ENCODE data around the gene RPUSD2.
A peak's percentile ranks its signal among the peaks of the same experiment; 100 is the strongest.

DNA sequence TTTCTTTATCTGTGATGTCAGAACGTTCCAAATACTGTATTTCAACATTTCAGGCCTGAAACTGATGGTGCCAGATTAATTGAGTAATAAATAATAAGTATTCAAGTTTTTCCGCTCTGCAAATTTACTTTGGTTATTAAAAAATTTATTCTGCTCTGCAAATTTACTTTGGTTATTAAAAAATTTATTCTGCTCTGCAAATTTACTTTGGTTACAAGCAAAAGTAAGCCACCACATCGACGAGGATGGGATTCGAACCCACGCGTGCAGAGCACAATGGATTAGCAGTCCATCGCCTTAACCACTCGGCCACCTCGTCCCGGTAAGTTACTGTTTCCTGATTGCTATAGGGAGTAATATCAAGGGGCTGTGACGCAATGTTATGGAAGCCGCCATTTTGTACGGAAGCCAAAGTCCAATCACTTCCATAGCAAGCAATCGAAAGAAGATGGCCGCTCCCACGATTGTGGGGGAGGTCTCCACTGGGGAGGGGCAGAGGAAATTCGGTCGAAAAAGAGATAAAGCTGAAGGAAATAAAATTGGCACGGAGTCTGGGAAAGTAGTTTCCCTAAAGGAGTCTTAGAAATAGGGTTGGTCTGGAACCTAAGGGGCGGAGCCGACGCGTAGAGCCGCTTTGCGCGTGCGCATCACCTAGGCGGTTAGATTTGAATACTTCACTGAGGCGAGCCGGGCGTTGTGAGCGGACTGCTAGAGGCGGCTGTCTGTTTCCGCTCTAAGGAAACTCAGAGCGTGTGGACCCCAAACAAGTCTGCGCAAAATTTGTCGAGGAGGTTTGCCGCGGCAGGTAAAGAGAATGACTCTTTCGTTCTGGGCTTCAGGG is 24.7 kb downstream of the RPUSD2 start, which contains the start of gene KNL1:
- TF ChIP-seq, protein P1, sequence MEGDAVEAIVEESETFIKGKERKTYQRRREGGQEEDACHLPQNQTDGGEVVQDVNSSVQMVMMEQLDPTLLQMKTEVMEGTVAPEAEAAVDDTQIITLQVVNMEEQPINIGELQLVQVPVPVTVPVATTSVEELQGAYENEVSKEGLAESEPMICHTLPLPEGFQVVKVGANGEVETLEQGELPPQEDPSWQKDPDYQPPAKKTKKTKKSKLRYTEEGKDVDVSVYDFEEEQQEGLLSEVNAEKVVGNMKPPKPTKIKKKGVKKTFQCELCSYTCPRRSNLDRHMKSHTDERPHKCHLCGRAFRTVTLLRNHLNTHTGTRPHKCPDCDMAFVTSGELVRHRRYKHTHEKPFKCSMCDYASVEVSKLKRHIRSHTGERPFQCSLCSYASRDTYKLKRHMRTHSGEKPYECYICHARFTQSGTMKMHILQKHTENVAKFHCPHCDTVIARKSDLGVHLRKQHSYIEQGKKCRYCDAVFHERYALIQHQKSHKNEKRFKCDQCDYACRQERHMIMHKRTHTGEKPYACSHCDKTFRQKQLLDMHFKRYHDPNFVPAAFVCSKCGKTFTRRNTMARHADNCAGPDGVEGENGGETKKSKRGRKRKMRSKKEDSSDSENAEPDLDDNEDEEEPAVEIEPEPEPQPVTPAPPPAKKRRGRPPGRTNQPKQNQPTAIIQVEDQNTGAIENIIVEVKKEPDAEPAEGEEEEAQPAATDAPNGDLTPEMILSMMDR (IDR thresholded peaks at IDR 0.05 in 8 of 11, conservative IDR thresholded peaks at IDR 0.05 in 3 of 11), result peak in 2 of 11 experiments; percentile 3 to 12
- TF ChIP-seq POLR2A (IDR thresholded peaks at IDR 0.05) (no peak), POLR2AphosphoS5 (IDR thresholded peaks at IDR 0.05) (peak in 2 of 3 donors; percentile 70 to 71)
